Measurements from ENCODE around the gene CCBE1. TPM values are rescaled to one million over a fixed set of nuclear protein-coding genes. Genes with fewer than 3 reads are reported as not detected.

The CCBE1 gene
- total and polyA plus RNA-seq, 2 of the 4 experiments (the other 2 are of a cell fraction), result 64.8 to 148 TPM

DNA sequence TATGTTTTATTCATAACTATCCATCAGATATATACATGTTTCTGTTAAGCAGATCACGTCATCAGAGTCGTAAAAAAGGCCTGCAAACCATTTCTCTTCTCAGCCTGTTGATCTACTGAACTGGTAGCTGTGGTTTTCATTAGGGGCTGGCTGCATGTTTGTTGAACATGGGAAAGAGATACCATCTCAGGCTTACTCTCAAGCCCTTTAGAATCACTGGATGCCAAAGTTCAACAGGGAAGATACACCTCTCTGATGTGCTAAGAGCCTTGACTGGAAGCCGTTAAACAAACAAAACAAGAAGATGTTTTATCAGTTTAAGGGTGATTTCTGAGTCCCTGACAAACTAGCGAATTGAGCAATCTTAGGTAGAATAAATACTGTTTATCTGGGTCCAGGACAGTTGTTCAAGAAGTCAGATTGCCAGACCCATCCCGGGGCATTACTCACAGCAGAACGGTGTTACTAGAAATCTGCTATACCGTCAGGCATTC is 243.7 kb downstream of the CCBE1 start:
- Histone ChIP-seq H3K14ac (replicated peaks; ENCODE audit: low read depth, low read length) (no peak overlapping the region), H3K4me2 (ENCODE audit: low read depth, low read length) (no peak overlapping the region), H3K36me3 (ENCODE audit: control insufficient read depth, insufficient read depth, low read length) (peaks cover 2% of the 10 kb centered on the region; the same call in 1 of the 2 replicates), H2BK120ac (ENCODE audit: low read depth, low read length) (no peak overlapping the region), H4K91ac (ENCODE audit: insufficient read depth, low read depth, low read length) (no peak overlapping the region), H3K9me1 (ENCODE audit: insufficient read depth, low read length) (peaks cover 6% of the 10 kb centered on the region; the same call in 1 of the 2 replicates), H3K4me1 (ENCODE audit: control insufficient read depth, insufficient read depth, low read length) (no peaks in the 10 kb centered on the region; the same call in 1 of the 2 replicates), H3K18ac (ENCODE audit: low read depth, low read length) (no peak overlapping the region), H3K4me3 (ENCODE audit: insufficient read depth, low read depth, low read length) (no peak overlapping the region), H3K56ac (ENCODE audit: extremely low read depth, insufficient read depth, low read length) (no peak overlapping the region), H3K79me1 (ENCODE audit: low read depth in 1 of 2, low read length in 2 of 2) (no peaks in the 10 kb centered on the region), H3K23ac (ENCODE audit: low read depth, low read length) (no peak overlapping the region), H2BK5ac (ENCODE audit: low read depth, low read length, poor library complexity, severe bottlenecking) (no peak overlapping the region), H2AK5ac (ENCODE audit: low read depth, low read length) (no peak overlapping the region), H2BK15ac (ENCODE audit: low read depth, low read length) (no peak overlapping the region), H3K9ac (ENCODE audit: low read depth, low read length) (no peak overlapping the region), H3K27ac (ENCODE audit: insufficient read depth, low read length) (no peak overlapping the region), H3K9me3 (ENCODE audit: control insufficient read depth, insufficient read depth, low read length) (no peaks in the 10 kb centered on the region), H3K4ac (ENCODE audit: low read depth, low read length) (no peak overlapping the region), H2BK20ac (ENCODE audit: low read depth, low read length) (no peak overlapping the region), H4K5ac (ENCODE audit: low read depth, low read length) (no peak overlapping the region), H3K27me3 (ENCODE audit: control insufficient read depth, insufficient read depth, low read length) (no peaks in the 10 kb centered on the region), H2AK9ac (replicated peaks; ENCODE audit: low read depth, low read length, poor library complexity) (no peak overlapping the region), H4K8ac (ENCODE audit: low read depth in 2 of 2, low read length in 2 of 2) (no peak overlapping the region), H4K20me1 (ENCODE audit: insufficient read depth, low read length) (no peaks in the 10 kb centered on the region), H2AFZ (replicated peaks; ENCODE audit: low read length, poor library complexity) (no peak overlapping the region)
- no TSS peak for BruUV-seq (replicated peaks)
- DNase-seq, result no peak
- no CpG with 5 or more reads among the region's 7 CpGs for WGBS, 2 experiments (ENCODE audit: extremely low coverage in 2 of 2, insufficient read length in 1 of 2)
- ChIA-PET CTCF (interaction anchor here (0.6 kb wide), 1 partner anchor 145 kb away, joined by 3 read pairs; no protein-coding TSS in a partner anchor), POLR2A (ENCODE audit: unreplicated experiment) (interaction anchor here (0.6 kb wide), 1 partner anchor 51 kb away, joined by 8 read pairs; no protein-coding TSS in a partner anchor)
- intact Hi-C loops (cut with micrococcal nuclease) (no loop called here), in situ Hi-C loops (cut with MboI; ENCODE audit: low sequenced_read_pairs) (loop anchor here (25.0 kb wide), 1 partner anchor 184 kb away; no protein-coding TSS in a partner anchor), dilution Hi-C loops (cut with HindIII; ENCODE audit: low sequenced_read_pairs, unreplicated experiment) (no loop called here)
- ATAC-seq (ENCODE audit: low read depth), result no peak
- TF ChIP-seq, protein P1, sequence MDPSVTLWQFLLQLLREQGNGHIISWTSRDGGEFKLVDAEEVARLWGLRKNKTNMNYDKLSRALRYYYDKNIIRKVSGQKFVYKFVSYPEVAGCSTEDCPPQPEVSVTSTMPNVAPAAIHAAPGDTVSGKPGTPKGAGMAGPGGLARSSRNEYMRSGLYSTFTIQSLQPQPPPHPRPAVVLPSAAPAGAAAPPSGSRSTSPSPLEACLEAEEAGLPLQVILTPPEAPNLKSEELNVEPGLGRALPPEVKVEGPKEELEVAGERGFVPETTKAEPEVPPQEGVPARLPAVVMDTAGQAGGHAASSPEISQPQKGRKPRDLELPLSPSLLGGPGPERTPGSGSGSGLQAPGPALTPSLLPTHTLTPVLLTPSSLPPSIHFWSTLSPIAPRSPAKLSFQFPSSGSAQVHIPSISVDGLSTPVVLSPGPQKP (IDR thresholded peaks at IDR 0.05; ENCODE audit: borderline replicate concordance, low read depth, low read length), result no peak
- TF ChIP-seq RAD21 (IDR thresholded peaks at IDR 0.05; ENCODE audit: low read length) (no peak), CHD1 (IDR thresholded peaks at IDR 0.05; ENCODE audit: low read depth, low read length) (no peak), MAFK (IDR thresholded peaks at IDR 0.05; ENCODE audit: low read depth, low read length) (no peak), CEBPB (IDR thresholded peaks at IDR 0.05; ENCODE audit: low read depth, low read length) (0 out of 2 replicates have a peak, but pooled peaks have one; percentile 10)

Data from IMR-90 (cell line).